Mesenteric fat pad (tissue), 1 donor: ENCODE results near the gene KLHDC4. TPM values are rescaled to one million over a fixed set of nuclear protein-coding genes. Genes with fewer than 3 reads are reported as not detected.
"Not testable (repeated sequence)": the region's sequence is repeated elsewhere in the genome, so short reads cannot be mapped to it uniquely, and the experiment has no call there.

Source experiments
- DNase-seq: peaks from one replicate; pipeline ENCODE4 v3.0.0-alpha.2; 2020; ENCODE audit warnings: low spot score
- total RNA-seq: library from RNA; stranded (reverse); fragmentation: NEBNext Ultra II Directional; extraction: Animal tissue kit (Norgen Biotek cat#: 25700); gene quantifications from one replicate; pipeline ENCODE4 v1.2.1, GENCODE V29; 2021
- donor health status: DM: yes; HTN: yes; CAD: no.

Gene KLHDC4
- total RNA-seq, 1 donor from 2014 or later, result 39.9 TPM

DNA sequence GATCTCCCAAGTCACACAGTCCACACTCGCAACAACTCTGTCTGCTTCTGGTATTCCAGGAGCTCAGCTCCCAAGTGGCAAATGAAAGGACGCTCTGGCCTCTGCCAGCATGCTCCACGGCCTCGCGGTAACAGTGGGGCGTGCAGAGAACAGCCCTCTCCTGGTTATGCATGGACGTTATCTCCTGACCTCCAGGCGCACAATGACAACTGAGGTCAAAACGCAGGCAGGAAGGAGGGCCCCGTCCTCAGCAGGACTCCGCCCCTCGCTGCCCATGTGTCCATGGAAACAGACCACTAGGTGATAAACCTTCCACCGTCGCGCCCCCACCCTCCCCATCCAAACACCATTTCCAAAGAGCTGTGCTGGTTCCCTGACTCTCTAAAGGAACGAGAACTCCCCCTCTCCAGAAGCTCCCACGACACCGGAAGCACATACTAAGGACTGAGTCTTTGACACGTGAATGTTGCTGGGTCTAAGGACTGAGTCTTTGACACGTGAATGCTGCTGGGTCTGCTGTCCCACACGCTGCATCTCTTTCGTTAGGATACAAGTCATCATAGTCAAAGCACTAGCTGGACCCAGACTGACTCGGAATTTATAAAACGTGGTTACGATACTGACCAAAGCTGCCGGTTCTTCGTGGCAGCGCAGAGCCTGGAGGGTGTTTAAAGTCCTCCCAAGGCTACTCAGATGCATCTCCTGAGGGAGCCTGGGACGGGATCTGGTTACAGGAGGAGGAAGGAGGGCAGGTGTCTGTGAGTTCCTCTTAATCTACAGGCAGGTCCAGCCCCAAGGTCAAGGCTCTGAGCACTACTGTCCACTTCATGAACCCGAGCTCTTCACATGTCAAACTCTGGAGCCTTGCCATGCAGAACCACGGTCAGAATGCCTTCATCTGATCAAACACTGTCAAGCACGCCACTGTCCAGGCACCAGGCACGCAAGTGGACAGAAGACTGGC lies 43.9 kb downstream of the KLHDC4 start:
- DNase-seq, result no peak

DNA sequence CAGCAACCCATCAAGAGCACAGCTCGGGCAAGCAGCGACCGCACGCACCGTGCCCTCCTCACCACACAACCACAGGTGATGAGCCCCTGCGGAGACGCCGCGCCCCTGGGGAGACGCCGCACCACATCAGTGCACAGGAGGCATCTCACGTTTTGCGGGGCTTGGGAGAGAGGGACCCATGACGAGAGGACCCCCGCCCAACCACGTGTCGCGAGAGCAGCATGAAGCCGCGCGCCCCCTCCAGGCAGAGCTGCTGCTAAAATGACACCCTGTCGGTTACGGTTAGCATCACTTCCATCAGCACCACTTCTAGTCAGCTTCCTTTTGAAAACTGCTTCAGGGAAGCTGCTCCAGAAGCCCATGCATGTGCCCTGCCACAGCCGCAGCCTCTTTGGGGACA lies 45.3 kb downstream of the KLHDC4 start:
- no peak for DNase-seq

GRCh38 chr16:87718831-87719230 lies 47.0 kb downstream of the KLHDC4 start:
- DNase-seq, result not testable (repeated sequence)

DNA sequence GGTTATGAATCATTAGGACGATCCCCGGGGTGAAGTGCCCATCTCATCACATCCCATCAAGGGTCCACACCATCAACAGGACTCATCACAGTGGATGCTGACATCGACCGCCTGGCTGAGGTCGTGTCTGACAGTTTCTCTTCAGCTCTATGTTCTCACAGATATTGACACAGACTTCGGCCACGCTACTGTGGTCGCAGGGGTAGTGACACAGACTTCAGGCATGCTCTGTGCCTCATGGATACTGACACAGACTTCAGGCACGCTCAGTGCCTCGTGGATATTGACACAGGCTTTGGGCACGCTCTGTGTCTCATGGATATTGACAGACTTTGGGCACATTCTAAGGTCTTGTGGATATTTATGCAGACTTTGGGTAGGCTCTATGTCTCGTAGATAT lies 50.1 kb downstream of the KLHDC4 start:
- no peak for DNase-seq

DNA sequence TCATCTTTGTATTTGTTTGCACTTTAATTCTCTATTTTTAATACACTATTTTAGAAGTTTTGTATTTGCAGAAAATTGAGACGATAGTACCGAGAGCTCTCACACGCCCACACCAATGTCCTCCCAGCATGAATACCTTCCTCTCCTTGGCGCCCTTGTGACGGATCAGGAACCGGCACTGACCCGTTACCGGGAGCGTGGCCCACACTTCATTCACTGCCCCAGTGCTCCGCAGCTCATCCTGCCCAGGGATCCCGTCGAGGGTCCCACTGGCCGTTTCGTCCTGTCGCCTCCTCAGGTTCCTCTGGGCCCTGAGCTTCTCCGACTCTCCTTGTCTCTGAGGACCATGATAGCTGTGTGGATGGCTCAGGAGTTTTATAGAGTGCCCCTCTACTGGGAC lies 50.6 kb downstream of the KLHDC4 start:
- DNase-seq, result no peak

DNA sequence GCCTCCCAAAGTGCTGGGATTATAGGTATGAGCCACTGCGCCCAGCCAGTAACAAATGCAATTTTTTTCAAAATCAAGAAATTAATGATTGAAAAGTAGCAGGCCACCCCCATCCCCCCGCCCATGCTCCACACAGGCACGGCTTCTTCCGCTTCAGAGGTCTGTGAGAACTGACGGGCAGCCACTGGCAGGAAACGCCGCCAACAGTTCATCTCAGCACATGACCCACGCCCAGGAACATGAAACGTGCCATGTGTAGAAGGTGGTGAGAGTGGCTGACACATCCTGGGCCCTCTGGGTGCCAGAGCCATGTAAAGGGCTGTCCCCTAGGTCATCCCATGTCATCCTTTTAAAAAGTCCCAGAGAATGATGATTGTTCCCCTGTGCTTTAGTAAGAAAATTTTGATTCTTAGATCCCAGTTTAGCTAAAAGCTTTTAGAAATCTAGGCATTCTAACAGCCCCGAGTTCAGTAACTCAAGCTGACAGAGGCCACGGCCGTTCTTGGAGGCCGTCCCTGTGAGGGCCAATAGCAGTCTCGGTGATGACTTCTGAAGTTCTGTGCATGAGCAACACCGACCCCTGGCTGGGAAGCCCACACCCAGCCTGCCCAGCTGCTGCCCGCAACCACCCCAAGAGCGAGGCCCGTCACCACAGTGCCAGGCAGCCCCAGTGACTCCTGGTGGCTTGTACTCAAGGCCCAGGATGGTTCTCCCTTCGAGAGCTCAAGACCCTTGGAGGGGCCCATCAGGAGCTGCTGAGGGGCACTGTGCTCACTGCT lies 52.1 kb downstream of the KLHDC4 start:
- DNase-seq, result no peak

DNA sequence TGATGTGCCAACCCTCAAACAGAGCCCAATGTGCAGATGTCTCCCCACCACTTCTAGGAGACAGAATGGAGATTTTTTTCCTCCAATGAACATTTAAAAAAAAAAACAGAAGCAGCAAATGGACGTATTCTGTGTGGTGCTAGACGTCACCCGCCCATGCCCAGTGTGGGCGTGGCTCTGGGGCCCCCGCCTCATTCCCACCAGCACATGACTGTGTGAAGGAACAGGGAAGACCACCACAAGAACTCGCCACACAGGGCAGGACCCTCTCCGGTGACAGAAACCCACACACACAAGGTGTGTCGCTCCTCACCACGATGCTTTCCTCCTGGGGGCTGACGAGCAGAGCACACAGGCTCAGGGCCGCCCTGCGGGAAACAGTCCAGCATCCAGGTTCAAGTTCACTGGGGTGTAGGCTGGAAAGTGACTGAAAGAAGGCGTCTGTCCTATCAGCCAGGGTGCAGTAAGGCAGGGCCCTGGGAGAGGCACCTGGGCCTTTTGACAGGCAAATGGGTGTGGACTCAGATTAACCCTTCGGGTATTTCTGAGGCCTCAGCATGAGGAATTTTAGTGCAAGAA lies 53.5 kb downstream of the KLHDC4 start:
- no peak for DNase-seq

DNA sequence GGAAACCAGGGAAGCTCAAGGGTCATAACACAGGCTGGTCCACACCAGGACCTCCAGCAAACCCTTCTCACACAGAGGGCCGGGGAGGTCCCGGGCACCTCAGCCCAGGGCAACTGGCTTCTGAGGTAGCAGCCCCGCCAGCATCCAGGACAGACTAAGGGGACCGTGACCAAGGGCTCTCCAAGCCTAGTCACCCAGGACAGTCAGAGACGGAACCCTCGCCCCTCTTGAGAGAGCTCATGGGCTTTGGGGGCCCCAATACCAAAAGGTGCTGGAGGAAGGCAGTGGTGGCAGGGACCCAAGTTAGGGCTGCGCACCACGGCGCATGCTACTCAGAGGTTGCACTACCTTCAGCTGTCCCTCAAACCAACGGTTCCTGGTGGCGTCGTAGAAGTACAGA lies 54.9 kb downstream of the KLHDC4 start:
- no peak for DNase-seq

DNA sequence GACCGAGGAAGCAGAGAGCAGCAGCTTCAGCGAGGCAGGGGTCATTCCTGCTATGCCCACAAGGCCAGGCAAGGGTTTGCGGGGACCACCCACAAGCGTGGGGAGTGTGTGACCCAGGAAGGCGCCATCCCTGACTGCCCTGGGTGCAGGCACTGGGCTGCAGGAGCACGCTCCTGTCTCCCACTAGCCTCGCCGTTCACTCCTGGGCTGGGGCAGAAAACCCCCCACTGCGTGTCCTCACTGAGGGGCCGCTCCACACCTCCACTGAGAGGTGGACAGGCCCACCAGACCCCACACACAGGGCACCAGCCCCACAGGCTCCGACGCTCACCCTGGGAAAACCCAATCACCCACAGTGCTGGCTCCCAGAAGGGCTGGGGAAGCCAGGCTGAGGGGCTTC lies 56.1 kb downstream of the KLHDC4 start:
- no peak for DNase-seq

GRCh38 chr16:87708881-87709638 lies 56.7 kb downstream of the KLHDC4 start:
- no peak for DNase-seq

DNA sequence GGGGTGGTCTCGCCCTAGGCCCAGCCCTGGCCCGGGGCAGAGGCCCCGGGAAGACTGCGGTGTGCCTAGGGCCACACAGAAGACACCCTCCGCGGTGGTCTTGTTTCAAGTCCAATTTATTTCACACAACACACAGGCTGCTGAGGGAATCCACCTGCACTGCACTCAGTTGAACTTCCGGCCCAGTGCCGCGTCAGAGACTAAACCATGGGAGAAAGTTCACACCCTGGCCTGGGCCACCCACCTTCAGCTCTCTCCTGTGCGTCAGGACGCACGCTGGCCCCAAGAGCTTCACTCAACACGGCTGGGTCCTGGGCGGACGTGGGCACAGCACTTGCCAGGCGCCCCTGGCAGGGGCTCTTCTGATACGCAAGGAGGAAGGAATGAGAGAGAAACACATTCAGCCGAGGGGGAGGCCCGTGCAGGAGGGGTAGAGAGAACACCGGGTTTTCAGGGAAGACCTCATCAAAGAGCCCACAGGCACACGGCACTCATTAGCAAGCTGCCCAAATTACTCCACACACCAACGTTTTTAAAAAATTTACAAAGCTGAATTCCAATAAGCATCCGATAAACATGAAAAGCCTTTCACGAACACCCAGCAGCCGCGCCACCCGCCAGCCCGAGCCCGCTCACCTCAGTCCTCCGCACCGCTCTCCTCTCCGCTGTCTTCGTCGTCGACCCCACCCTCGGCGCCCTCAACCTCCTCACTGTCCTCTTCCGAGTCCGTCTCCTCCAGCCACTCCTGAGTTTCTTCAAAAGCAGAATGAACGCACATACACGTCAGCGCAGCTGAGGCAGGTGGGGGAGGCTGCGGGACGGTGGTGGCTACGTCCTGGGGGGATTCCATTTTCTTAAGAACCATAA lies 57.8 kb downstream of the KLHDC4 start:
- no peak for DNase-seq

DNA sequence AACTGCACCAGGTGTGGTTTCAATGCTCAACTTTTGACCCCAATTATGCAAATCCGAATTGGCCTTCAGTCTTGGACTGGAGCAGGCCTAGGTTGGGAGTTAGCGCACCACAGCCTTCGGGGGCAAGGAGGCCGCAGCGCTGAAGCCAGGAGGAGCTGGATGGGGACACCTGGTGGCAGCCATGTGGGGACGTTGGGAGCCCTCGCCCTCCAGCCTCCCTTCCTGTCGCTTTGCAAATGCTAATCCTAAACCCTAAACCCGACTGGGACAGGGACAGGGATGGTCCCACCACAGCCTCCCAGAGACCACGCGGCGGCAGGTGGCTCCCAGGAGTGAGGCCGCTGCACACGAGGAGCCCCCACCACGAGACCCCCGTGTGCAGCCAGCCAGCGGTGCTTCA lies 58.7 kb downstream of the KLHDC4 start:
- no peak for DNase-seq

DNA sequence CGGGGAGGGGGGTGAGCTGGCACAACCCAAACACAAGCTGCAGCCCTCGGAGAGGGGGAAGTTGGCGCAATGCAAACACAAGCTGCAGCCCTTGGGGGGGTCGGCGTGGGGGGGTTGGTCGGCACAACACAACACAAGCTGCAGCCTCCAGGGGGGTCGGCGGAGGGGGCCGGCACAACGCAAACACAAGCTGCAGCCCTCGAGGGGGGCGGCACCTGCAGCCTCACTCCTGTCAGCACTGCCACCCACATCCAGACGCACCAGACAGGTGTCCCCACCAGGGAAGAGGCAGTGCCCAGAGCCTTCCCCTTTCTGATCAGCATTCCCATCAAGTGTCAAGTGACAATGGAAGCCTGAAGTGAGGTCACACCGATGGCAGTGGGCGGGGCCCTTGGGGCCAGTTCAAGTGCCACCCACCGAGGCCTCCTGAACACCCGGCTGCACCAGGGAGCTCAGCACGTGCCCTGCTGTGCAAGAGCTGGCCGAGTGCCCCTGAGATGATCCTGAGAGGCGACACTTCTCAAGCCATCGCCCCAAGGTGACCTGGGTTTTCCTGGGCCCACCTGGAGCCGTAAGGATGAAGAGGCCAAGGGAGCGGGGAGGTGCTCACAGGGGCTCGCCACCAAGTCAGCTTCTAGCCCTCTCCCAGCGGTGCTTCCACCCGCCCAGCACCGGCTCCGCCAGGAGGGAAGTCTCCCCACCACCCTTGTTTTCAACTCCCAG lies 59.3 kb downstream of the KLHDC4 start:
- no peak for DNase-seq

DNA sequence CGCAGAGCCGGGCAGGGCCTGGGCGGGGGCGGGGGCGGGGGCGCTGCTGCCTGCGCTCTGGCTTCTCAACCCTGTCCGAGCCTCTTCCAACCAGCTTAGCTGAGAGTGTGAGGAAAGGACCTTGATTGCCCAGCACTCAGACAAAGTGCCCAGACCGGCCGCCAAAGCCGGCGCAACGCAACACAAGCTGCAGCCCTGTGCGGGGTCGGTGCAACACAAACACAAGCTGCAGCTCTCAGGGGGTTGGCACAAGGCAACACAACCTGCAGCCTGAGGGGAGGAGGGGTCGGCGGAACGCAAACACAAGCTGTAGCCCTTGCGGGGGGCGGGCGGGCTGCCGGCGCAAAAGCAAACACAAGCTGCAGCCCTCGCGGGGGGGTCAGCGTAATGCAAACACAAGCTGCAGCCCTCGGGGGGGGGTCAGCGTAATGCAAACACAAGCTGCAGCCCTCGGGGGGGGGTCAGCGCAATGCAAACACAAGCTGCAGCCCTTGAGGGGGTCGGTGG lies 60.0 kb downstream of the KLHDC4 start:
- DNase-seq, result no peak

DNA sequence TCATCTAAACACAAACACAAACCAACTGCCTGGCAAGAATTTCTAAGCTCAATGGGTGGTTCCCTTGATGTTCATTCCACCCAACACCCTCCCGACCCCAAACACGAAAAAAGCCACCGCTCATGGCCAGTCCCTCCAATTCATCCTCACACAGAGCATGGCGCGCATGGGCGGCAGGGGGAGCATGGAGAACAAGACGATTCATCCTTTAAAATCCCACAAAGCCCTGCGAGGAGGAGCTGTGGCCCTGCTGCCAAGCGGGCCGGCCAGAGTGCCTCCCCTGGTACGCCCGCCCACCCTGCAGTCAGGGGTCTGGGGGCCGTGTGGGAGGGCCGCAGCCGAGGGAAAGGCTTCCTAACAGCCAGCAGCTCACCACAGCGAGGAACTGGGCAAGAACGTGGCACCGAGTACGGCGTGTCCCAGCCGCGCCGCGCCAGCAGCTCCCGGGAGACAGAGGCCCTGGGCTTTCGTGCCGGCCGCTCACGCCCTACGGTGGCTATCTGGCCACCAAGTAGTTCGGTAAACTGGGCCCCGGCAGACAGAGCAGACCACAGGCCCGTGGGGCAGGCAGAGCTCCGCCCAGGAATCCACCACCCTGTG lies 60.9 kb downstream of the KLHDC4 start:
- DNase-seq, result no peak

- no peak for DNase-seq
Observed at GRCh38 chr16:87703835-87704375, 61.9 kb downstream of the KLHDC4 start.

GRCh38 chr16:87703071-87703470 lies 62.7 kb downstream of the KLHDC4 start:
- no peak for DNase-seq

DNA sequence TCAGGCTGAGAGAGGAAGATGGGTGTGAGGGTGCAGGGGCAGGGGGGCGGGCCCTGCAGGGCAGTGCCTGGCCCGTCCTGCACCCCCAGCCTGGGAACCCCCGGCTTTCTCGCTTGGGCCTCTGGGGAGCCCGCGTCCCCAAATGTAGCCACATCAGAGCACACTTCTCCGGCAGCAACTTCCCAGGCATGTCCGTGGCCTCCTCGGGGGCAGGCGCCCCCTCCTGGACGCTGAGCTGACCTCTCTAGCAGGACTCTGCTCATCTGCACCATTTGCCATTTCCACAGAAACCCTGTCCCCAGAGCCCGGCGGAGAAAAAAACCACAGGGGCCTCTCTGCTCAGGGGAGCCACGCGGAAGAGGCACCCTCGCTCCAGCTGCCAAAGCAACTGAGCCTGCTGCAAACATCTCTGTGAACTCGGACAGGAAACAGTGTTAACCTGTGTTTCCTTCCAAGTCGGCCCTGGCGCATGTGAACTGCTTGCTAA lies 63.4 kb downstream of the KLHDC4 start:
- no peak for DNase-seq
